Colon (tissue), 2 donors: ENCODE data around the gene IL26.
"Not testable (repeated sequence)": the region's sequence is repeated elsewhere in the genome, so short reads cannot be mapped to it uniquely, and the experiment has no call there.

Experiments used
- FAIRE-seq: peaks from 2 replicates; lab custom pipeline; 2012; peaks lifted over from hg19 to GRCh38; lab: Jason Lieb, UNC
- donor health status: control.
- donor health status: control.

The IL26 gene

DNA sequence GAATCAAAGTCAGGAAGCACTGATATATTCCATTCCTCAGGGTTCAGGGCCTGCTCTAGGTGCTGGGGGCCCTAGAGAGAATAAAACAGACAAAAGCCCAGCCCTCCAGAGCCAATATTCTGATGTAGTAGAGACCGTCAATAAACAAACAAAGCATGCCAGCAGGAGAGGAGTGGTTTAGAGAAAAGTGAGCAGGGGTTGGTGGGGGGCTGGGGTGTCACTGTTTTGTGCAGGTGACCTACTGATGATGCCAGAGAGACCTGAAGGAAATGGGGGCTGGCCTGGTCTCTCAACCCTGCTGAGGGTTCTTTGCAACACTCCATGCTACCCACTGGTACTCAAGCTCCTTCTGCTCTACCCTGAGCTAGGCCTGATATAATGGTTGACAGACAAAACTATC lies 26.5 kb downstream of the IL26 start:
- no peak for FAIRE-seq

DNA sequence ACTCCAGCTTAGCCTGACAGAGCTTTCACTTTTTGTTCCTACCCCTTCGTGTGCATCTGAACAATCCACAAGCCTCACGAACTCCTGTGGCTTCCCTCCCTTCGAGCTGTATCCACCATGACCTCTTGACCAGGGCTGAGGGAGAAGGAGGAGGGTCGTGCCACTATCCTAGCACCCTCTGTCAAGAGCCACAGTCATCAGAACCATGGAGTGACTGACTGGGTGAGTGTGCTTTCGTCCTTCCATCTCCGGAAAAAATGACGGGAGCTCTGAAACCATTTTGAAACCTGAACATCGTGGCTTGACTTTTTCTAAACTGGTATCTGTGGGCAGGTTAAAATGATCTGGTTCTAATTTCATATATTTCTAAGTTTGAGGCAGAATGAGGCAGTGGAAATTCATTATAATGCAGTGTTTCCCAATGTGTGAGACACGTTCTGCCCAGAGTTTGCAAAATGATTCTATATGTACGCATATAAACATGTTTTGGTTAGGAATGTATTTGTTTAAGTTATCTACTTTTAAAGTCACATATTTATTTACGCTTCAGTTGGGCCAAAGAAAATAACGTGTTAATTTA lies 27.0 kb downstream of the IL26 start:
- FAIRE-seq, result no peak

DNA sequence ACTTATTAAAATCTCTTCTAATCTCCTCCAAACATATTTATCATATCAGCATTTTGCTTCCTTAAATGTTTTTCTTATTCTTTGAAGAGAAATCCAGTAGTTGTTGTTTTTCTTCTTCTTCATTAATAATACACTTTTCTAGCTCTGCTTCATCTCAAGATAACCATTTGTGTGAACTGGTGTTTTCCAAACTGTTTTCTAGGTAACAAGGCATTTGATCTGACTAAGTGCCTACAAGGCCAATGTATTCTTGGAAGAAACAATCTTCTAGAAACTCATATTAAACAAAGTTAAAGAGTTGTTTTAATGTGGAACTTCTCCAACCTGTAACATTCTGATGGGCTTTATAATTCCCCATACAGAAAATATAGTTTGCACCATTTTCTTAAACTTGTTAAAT lies 35.3 kb downstream of the IL26 start:
- no peak for FAIRE-seq

DNA sequence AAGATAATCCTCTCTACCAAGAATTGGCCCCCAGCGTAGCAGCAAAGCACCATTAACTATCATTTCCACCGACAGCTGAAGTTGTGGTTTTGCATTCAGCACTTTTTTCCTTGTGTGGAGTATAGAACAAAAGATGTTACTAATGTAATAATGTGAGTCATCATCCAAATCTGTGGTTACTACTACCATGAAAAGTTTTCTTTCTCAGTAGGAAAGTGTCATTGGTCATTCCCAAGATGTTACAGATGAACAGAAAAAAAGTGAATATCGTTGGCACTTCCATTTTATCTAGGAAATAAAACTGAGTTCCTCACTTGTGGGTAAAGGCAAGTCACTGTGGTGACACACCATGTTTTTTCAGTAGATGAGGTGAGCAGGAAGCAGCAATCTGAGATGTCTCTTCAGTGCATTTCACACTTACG lies 35.8 kb downstream of the IL26 start:
- no peak for FAIRE-seq

DNA sequence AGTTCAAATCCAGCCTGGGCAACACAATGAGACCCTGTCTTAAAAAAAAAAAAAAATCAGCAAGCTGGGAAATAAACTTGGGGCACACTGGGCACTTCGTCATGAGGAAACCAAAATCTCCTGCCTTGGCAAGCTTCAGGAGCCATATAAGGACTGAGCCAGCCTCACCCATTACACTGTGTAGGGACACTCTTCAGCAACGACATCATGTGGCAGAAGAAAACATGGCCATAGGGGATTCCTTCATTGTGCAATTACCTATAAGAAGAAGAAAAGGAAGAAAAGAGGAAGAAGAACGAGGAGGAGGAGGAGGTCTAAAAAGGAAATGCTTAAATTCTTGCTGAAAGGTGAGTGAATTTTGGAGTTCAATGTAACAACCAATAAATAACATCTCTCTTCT lies 40.0 kb downstream of the IL26 start:
- no peak for FAIRE-seq

DNA sequence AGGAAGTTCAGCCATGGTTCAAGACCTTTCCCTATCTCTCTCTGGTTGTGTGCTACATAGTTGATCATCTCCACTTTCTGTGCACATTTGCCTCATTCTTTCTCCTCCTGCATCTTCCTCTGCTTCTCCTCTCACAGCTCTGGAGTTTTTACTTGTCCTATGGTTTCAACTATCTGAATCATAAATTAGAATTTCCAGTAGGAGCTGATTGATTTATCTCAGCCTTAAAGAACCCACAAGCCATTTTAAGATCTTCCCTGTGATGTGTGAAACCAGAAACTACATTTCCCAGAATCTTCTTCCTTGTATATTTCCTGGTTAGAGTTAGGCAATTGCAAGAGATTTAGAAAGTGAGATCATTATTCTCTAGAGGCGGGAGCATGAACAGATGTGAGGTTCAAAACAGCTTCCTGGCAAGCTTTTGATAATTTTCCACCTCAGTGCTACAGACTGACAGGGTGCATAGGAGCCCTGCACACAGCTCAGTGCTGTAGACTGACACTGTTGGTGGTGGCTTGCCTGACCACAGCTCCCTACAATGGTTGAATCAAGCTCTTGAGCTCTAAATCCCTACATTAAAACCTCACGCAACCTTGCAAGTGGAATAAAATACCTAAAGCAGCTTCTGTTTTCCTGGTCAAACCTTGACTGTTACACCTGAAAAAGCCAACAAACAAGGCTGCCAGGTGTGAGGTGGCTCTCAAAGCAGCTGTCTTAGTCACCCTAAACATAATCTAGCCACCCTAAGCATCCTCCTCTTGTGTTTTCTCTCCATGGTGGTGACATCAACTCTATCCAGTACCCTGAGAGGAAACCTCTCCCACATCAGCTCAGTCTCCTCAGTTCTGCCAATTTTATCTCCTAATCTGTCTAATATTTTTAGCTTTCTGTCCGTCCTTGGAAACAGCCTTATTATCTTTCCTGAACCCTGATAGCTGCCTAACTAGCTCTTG lies 44.5 kb downstream of the IL26 start:
- no peak for FAIRE-seq

DNA sequence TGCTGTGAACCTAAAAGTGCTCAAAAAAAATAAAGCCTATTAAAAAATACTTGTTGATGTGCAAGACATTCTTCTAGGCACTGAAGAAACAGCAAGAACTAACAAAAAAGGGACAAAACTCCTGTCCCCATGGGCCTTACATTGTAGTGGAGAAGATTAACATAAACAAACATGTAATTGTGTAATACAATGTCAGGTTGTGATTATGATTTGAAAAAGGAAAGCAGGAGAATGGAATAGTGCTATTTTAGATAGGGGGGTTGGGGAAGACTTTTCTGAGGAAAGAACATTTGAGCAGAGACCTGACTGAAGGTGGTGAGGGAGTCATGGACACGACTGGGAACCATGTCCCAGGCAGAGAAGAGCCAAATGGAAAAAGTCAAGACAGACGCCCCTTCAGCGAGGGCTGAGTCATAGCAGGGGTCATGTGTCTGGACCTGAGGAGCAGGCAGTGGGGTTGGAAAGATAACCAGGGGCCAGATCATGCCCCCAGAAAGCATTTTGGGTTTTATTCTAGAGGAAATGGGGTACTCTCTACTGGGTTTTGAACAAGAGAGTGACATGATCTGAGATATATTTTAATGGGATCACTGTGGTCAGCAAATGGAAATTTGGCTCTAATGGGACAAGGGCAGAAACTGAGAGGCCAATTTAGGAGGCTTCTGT lies 46.7 kb downstream of the IL26 start:
- FAIRE-seq, result no peak

DNA sequence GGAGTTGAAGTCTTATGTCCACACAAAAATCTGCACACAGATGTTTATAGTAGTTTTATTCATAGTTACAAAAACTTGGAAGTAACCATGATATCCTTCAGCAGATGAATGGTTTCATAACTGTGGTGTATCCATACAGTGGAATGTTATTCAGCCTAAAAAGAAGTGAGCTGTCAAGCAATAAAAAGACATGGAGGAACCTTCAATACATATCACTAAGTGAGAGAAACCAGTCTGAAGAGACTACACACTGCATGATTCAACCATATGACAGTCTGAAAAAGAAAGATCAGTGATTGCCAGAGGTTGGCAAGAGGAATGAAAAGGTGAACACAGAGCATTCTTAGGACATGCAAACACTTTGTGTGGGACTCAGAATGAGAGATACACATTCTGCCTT lies 47.4 kb downstream of the IL26 start:
- FAIRE-seq, result no peak

DNA sequence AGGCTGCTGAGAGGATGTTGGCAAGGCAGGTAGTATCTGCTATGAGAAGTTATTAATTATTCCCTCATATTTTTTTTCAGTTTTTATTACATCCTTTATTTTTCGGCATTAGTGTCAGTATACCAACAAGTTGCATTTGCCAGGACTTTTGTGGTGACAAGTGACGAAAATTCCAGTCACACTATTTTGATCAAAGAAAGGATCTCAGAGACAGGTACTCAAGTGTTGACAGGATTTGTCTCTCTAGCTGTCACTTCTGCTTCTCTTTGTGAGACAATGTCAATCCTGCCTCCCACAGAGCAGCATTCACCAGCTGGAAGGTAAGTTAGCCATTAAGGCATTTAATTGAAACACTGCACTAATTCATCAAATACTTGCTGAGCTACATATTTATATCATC lies 48.0 kb downstream of the IL26 start:
- FAIRE-seq, result no peak

DNA sequence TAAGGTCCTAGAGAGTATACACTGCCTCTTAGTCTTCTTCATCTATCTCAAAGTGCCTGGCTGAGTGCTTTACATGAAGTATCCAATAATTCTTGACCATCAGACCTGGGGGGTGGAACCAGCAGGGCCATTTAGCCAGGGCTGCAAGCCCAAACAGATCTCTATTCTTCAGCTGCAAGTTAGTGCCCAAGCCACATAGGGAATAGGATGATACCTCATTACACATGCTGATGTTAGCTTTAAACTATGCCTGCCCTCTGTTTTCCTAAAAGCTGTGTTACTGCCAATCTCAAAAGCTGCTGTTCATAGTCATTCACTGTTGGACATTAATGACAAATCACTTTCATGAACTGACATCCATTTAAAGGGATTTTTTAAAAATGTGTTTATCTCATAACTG lies 49.4 kb downstream of the IL26 start:
- no peak for FAIRE-seq

DNA sequence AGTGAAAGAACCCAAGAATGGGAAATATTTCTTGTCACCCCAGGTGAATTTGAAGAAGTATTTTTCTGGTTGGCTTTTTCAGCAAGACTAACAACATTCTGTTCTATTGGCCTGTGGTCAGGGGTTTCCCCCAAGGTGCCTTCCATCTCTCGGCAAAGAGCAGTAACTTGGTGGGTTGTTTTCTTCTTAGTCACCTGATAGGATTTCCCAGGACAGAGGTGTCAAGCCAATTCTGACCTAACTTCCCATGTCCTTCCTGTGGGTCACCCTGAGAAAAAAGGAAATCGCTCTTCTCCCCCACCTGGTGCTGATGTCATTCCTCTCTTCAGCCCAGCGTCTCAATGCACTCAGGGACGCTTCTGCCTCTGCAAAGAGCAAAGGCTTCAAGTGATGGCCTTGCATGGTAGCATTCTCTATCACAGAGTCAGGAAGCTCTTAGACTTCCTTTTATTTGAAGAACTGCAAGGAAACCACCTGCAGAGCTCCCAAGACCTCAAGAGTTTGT lies 50.0 kb downstream of the IL26 start:
- FAIRE-seq, result no peak

DNA sequence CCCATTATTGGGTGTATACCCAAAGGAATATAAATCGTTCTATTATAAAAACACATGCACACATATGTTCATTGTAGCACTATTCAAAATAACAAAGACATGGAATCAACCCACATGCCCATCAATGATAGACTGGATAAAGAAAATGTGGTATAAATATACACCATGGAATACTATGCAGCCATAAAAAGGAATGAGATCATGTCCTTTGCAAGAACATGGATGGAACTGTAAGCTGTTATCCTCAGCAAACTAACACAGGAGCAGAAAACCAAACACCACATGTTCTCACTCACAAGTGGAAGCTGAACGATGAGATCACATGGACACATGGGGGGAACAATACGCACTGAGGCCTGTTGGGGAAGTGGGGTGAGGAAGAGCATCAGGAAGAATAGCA lies 50.8 kb downstream of the IL26 start:
- not testable (repeated sequence) for FAIRE-seq

DNA sequence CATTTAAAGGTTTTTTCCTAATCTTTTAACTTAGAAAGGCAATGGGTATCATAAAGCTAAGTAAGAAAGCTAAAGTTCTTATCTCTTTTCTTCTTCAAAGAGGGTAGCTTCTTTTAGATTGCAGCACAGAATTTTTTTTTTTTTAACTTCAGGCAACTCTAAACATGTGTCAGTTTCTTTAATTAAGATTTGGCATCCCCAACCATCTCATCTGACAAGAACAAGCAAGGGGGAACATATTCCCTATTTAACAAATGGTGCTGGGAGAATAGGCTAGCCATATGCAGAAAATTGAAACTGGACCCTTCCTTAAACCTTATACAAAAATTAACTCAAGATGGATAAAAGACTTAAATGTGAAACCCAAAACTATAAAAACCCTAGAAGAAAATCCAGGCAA lies 51.8 kb downstream of the IL26 start:
- FAIRE-seq, result no peak

DNA sequence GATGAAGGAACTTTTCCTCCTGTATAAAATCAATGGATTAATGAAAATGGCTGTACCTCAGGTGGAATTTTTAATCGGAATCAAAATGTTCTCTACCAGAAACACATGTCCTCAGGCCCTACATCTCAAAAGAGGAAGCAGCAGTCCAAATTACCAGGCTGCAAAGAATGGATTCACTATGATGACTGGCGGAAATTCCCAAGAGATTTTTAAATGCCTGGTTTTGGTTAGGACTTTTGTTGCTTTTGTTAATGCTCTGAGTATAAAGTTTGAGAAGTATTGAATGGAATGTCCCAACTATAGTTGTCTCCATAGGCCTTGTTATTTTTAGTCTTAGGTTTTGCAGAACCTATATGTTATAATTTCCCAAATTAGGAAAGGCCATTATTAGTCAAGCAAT lies 54.9 kb downstream of the IL26 start:
- FAIRE-seq, result no peak

DNA sequence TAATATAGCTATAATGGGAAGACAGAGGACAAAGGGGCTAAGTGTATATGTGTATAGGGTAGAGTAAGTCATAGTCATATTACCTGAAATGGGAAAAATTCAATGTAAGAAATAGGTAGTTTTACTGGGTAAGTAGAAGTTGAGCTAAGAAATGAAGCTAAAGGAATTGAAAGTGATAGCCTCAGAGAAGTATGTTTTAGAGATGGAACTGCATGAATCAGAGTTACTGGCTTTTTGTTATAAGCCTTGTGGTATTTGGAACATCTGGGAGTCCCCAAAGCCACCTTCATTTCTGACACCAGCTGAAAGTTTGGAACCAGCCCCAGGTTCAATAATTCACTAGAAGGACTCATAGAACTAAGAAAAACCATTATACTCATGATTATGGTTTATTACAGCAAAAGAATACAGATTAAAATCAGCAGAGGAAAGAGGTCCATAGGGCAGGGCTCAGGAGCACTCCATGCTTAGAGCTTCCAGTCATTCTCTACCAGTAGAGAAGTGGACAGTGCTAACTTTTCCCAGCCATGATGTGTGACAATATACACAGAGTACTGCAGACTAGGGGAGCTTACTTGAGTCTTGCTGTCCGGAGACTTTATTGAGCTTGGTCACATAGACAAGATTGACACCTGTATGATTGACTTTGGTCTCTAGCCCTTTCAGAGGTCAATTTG lies 56.3 kb downstream of the IL26 start:
- FAIRE-seq, result no peak

DNA sequence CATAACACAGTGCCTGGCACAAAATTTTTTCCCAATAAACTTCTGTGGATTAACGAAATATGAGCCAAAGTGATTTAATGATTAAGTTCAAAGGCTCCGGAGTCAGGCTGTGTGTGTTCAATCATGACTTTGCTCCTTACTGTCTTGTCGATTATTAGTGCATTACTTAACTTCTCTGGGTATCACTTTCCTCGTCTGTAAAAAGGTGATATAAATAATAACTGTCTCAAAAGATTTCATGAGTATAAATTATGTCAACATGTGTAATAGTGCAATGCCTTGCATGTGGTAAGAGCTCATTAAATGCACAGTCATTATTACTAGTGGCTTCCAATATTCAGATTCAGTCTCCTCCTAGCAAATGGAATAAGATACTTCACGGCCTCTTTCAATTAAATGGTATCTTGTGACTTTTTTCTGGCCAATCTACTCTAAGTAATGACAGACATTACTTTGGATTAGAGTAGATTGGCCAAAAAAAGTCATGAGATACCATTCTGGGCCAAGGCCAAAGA lies 59.2 kb downstream of the IL26 start:
- no peak for FAIRE-seq

DNA sequence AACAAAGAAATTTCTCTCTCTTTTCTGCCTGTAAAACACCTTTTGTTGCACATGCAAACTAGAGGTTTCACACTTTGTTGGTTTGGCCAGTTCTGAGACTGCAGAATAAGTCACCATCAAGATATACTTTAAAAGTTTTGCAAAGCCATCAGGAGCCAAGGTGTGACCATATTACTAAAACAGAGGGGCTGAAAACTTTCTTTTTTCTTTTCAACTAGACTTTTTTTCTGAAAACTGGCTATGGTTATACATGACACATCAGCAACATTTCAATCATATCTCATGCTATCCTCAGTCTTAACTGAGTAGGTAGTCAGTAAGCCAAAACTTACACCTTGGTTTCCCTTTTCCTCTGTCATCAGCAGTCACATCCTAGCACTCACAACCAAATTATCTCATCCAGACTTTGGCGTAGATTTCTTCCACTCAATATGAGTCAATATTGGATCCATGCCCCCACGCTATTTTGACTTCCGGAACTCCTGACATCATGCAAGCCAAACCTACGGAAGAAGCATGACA lies 62.0 kb downstream of the IL26 start:
- FAIRE-seq, result no peak

DNA sequence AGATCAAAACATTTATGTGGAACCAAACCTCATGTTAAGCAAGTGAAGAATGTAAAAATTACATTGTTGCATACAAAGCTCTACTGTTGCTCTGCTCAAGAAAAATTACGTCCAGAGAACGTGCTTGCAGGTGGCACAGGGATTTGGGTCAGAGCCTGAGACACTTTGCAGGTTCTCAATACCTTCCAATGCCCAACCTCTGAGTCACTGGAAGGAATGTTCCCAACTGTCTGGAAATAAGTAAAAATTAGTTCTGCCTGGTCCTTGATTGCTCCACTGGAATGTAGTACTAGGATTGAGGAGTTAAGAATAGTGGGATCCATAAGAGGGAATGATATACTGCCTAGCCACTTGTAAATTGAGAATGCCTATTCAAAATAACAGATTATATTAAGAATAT lies 63.2 kb downstream of the IL26 start:
- FAIRE-seq, result no peak

DNA sequence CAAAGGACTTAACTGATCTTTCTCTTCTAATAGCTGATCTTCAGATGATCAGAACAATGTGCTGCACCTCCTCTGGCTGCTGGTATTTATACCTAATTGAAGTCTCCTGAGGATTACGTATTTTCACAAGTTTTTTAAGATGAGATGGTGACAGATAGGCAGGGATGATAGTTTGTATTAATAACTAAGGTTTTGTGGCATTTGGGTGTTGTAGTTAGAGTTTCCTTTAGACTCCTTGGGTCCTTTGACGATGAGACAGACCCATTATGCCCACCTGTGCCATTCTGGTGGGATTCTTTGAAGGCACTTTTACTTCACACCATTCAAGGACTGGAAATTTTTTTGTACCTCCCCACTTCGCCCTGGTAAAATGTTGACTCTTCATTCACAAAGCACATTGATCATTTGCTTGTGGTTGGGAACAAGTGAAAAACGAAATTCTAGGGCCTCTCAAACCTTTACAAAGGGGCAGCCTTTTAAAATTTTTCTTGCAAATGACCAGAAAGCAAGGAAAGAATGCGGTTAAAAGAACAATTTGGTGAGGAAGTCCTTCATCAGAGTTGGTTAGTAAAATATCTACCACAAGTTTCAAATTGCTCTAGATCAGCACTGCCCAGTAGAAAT lies 65.8 kb downstream of the IL26 start, which contains the start of gene IFNG:
TSS of gene IFNG (minus strand) at position 60 of the 624 bp plus-strand sequence. CDS start 125 bp downstream, outside the sequence.
- FAIRE-seq, result no peak

DNA sequence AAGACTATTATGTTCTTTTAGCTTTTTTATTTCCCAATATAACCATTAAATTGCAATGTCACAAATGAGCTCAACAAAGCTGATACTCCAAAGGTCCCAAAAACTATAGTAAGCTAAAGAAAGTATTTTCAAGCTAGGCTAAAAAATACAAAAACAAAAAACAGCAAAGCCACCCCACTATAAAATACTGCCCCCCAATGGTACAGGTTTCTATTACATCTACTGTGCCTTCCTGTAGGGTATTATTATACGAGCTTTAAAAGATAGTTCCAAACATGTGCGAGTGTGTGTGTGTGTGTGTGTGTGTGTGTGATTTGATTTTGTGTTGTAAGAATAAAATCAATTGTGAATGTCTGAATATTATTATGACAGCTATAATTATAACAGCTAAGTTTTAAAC lies 67.2 kb downstream of the IL26 start:
- no peak for FAIRE-seq

DNA sequence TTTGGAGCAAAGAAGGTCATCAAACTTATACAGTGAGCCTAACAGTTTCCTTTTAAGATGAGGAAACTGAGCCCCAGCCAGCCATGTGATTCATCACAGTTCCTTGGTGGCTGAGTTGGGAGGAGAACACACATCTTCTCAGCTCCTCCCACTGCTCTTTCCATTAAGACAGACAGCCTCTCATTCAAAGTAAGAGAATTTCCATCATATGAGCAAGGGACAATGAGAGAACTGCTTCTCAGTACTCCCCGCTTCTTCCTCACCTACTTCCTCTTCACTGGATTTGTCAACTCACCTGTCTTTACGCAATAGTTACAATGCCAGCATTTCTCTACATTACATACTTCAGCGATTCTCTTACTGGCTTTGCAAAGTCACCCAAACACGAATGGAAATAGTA lies 68.2 kb downstream of the IL26 start:
- FAIRE-seq, result no peak
